ENCODE measurements around the gene GLG1.

GLG1 gene

GRCh38 chr16:74466872-74467271 is 140.0 kb downstream of the GLG1 start:
- in situ Hi-C loops (cut with MboI; ENCODE audit: low pct_unique_long_range_greater_than_20kb, low sequenced_read_pairs, unreplicated experiment), result no loop called here
- DNase-seq (ENCODE audit: low spot score), result peak; percentile 36
- TF ChIP-seq CTCF (IDR thresholded peaks at IDR 0.05; ENCODE audit: extremely low read depth, insufficient read depth, missing control alignments), result no peak

- no peak for TF ChIP-seq CTCF (IDR thresholded peaks at IDR 0.05; ENCODE audit: extremely low read depth, insufficient read depth, missing control alignments)
- in situ Hi-C loops (cut with MboI; ENCODE audit: low pct_unique_long_range_greater_than_20kb, low sequenced_read_pairs, unreplicated experiment), result no loop called here
Observed at GRCh38 chr16:74465851-74466685, 140.8 kb downstream of the GLG1 start.

GRCh38 chr16:74465281-74465680 is 141.6 kb downstream of the GLG1 start:
- DNase-seq (ENCODE audit: low spot score), result no peak
- TF ChIP-seq CTCF (IDR thresholded peaks at IDR 0.05; ENCODE audit: extremely low read depth, insufficient read depth, missing control alignments), result no peak
- in situ Hi-C loops (cut with MboI; ENCODE audit: low pct_unique_long_range_greater_than_20kb, low sequenced_read_pairs, unreplicated experiment), result no loop called here

More at GRCh38 chr16:74465851-74466685, 140.8 kb downstream of the GLG1 start:
- DNase-seq (ENCODE audit: low spot score), result no peak

- DNase-seq (ENCODE audit: low spot score), result peak; percentile 37
- TF ChIP-seq CTCF (IDR thresholded peaks at IDR 0.05; ENCODE audit: extremely low read depth, insufficient read depth, missing control alignments), result no peak
- in situ Hi-C loops (cut with MboI; ENCODE audit: low pct_unique_long_range_greater_than_20kb, low sequenced_read_pairs, unreplicated experiment), result no loop called here
Observed at GRCh38 chr16:74463888-74464287, 143.0 kb downstream of the GLG1 start.

DNA sequence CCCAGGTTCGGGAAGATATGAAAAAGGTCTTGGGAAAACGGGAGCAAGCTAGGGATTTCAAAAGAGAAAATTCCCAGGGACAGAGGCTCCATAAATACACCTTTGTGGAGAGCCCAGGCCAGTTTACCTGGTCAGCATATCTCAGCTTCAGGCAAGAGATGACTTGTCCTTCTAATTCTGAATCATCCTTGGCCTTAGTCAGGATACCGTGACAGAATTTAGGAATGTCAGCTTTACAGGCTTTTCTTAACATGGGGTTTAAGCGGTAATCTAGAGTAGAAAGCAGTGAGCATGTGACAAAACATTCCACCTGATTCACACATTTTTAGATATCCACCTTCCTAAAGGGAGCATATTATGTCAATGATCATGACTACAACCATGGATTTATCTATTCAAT is 144.6 kb downstream of the GLG1 start:
- no peak for TF ChIP-seq CTCF (IDR thresholded peaks at IDR 0.05; ENCODE audit: extremely low read depth, insufficient read depth, missing control alignments)
- no peak for DNase-seq (ENCODE audit: low spot score)
- in situ Hi-C loops (cut with MboI; ENCODE audit: low pct_unique_long_range_greater_than_20kb, low sequenced_read_pairs, unreplicated experiment), result no loop called here

DNA sequence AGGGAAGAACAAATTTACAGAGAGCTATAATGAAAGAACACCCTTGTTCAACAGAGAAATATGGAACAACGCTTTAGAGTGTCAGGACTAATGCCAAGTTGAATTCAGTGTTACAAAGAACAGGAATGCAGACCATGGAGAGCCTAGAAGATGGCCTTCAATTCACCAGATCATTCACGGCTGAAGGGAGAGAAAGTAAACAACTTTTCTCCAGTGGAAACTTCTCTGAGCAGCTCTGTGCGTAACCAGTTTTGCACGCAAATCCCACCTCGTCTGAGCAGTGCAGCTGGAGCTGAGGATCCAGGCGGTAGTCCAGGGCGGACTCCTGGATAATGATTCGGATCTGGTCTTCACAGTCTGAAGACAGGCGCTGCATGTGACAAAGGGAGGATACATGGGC is 145.1 kb downstream of the GLG1 start:
- DNase-seq (ENCODE audit: low spot score), result no peak
- TF ChIP-seq CTCF (IDR thresholded peaks at IDR 0.05; ENCODE audit: extremely low read depth, insufficient read depth, missing control alignments), result no peak
- in situ Hi-C loops (cut with MboI; ENCODE audit: low pct_unique_long_range_greater_than_20kb, low sequenced_read_pairs, unreplicated experiment), result no loop called here

All from GM13977 (cell line).